IMR-90 (cell line): ENCODE measurements around the gene TENT4B. TPM values are rescaled to one million over a fixed set of nuclear protein-coding genes. Genes with fewer than 3 reads are reported as not detected.

Experiments used
- ATAC-seq: fragments of 200-7000 bp; cut with Tn5 transposase; 2 replicates; pipeline ENCODE4 v1.9.1; 2020; ENCODE audit warnings: low read depth, mild to moderate bottlenecking, moderate library complexity
- BruUV-seq: library from RNA; stranded (reverse); fragments of 400-500 nt; replicated peaks from 2 replicates; lab custom pipeline; 2021; lab: Mats Ljungman, UMichigan
- CTCF ChIA-PET: fragments of 300-600 bp; formaldehyde crosslinking; extraction: SDS; loops from one replicate; lab custom pipeline; 2021; ENCODE audit warnings: antibody characterized with exemption; lab: Yijun Ruan, JAX
- POLR2A ChIA-PET: fragments of 300-600 bp; sonication (Branson Sonifier 250); formaldehyde crosslinking; loops from one replicate; lab custom pipeline; 2022; ENCODE audit warnings: antibody characterized with exemption; ENCODE audit not compliant: unreplicated experiment; lab: Charles Lee
- DNase-seq: peaks from one replicate; pipeline ENCODE4 v3.0.0; 2013
- H2AFZ ChIP-seq: replicated peaks from 2 replicates; pipeline ENCODE3; 2013; ENCODE audit warnings: low read length, mild to moderate bottlenecking; ENCODE audit not compliant: poor library complexity
- H2AK5ac ChIP-seq: 2 replicates; pipeline ENCODE4 v1.6.1; 2013; ENCODE audit warnings: low read depth, low read length, inconsistent platforms
- H2AK9ac ChIP-seq: replicated peaks from 2 replicates; pipeline ENCODE3; 2013; ENCODE audit warnings: mild to moderate bottlenecking, low read depth, low read length, moderate library complexity; ENCODE audit not compliant: poor library complexity
- H2BK120ac ChIP-seq: 2 replicates; pipeline ENCODE4 v1.6.1; 2013; ENCODE audit warnings: low read depth, low read length, inconsistent platforms
- H2BK15ac ChIP-seq: 3 replicates; pipeline ENCODE4 v1.6.1; 2013; ENCODE audit warnings: low read depth, low read length, inconsistent platforms
- H2BK20ac ChIP-seq: 2 replicates; pipeline ENCODE4 v1.6.1; 2013; ENCODE audit warnings: low read depth, mild to moderate bottlenecking, inconsistent platforms, low read length, moderate library complexity
- H2BK5ac ChIP-seq: 2 replicates; pipeline ENCODE4 v1.6.1; 2013; ENCODE audit warnings: mild to moderate bottlenecking, low read depth, low read length, inconsistent platforms; ENCODE audit not compliant: poor library complexity, severe bottlenecking
- H3K14ac ChIP-seq: replicated peaks from 2 replicates; pipeline ENCODE4 v1.6.1; 2013; ENCODE audit warnings: low read depth, low read length, inconsistent platforms
- H3K18ac ChIP-seq: 2 replicates; pipeline ENCODE4 v1.6.1; 2013; ENCODE audit warnings: low read depth, low read length, control low read depth
- H3K23ac ChIP-seq: 2 replicates; pipeline ENCODE4 v1.6.1; 2013; ENCODE audit warnings: low read depth, low read length, inconsistent platforms
- H3K27ac ChIP-seq: 2 replicates; pipeline ENCODE4 v1.5.1; 2013; ENCODE audit warnings: mild to moderate bottlenecking, control low read depth, low read length; ENCODE audit not compliant: insufficient read depth
- H3K27me3 ChIP-seq: 2 replicates; pipeline ENCODE4 v1.6.1; 2013; ENCODE audit warnings: low read length; ENCODE audit not compliant: control insufficient read depth, insufficient read depth
- H3K36me3 ChIP-seq: 2 replicates; pipeline ENCODE4 v1.6.1; 2013; ENCODE audit warnings: low read length, mixed read lengths; ENCODE audit not compliant: control insufficient read depth, insufficient read depth
- H3K4ac ChIP-seq: 2 replicates; pipeline ENCODE4 v1.6.1; 2013; ENCODE audit warnings: low read depth, low read length, inconsistent platforms
- H3K4me1 ChIP-seq: 2 replicates; pipeline ENCODE4 v1.6.1; 2013; ENCODE audit warnings: low read length, mixed read lengths; ENCODE audit not compliant: control insufficient read depth, insufficient read depth
- H3K4me2 ChIP-seq: 2 replicates; pipeline ENCODE4 v1.6.1; 2013; ENCODE audit warnings: low read depth, mild to moderate bottlenecking, control low read depth, low read length, moderate library complexity
- H3K4me3 ChIP-seq: 2 replicates; pipeline ENCODE4 v1.5.1; 2013; ENCODE audit warnings: low read depth, mild to moderate bottlenecking, control low read depth, low read length, moderate library complexity; ENCODE audit not compliant: insufficient read depth
- H3K56ac ChIP-seq: 2 replicates; pipeline ENCODE4 v1.6.1; 2013; ENCODE audit warnings: low read length, inconsistent platforms; ENCODE audit not compliant: insufficient read depth; ENCODE audit errors: extremely low read depth
- H3K79me1 ChIP-seq, 2 experiments: 2 replicates each; pipeline ENCODE4 v1.6.1; 2013; ENCODE audit warnings: low read length in 2 of 2, inconsistent platforms in 1 of 2, low read depth in 1 of 2
- H3K9ac ChIP-seq: 2 replicates; pipeline ENCODE4 v1.6.1; 2013; ENCODE audit warnings: low read depth, low read length, control low read depth
- H3K9me1 ChIP-seq: 2 replicates; pipeline ENCODE4 v1.6.1; 2013; ENCODE audit warnings: low read length, inconsistent platforms; ENCODE audit not compliant: insufficient read depth
- H3K9me3 ChIP-seq: 2 replicates; pipeline ENCODE4 v1.6.1; 2013; ENCODE audit warnings: low read length; ENCODE audit not compliant: control insufficient read depth, insufficient read depth
- H4K20me1 ChIP-seq: 2 replicates; pipeline ENCODE4 v1.6.1; 2013; ENCODE audit warnings: low read length, inconsistent platforms; ENCODE audit not compliant: insufficient read depth
- H4K5ac ChIP-seq: 2 replicates; pipeline ENCODE4 v1.6.1; 2013; ENCODE audit warnings: mild to moderate bottlenecking, low read depth, low read length, control low read depth
- H4K8ac ChIP-seq, 2 experiments: 2 replicates each; pipeline ENCODE4 v1.6.1; 2013; ENCODE audit warnings: low read depth in 2 of 2, low read length in 2 of 2, control low read depth in 1 of 2, inconsistent platforms in 1 of 2
- H4K91ac ChIP-seq: 2 replicates; pipeline ENCODE4 v1.6.1; 2013; ENCODE audit warnings: low read depth, low read length, inconsistent platforms; ENCODE audit not compliant: insufficient read depth
- BHLHE40 ChIP-seq: fragments of 150-350 bp; IDR thresholded peaks from 2 replicates; pipeline ENCODE4 v1.6.1; 2016; ENCODE audit warnings: mild to moderate bottlenecking, low read depth, low read length
- CEBPB ChIP-seq: IDR thresholded peaks from 2 replicates; pipeline ENCODE4 v1.6.1; 2012; ENCODE audit warnings: low read depth, low read length, improper control_type of control experiment
- CHD1 ChIP-seq: IDR thresholded peaks from 2 replicates; pipeline ENCODE4 v1.6.1; 2012; ENCODE audit warnings: low read depth, low read length, improper control_type of control experiment
- CTCF ChIP-seq: conservative IDR thresholded peaks from 2 replicates; pipeline ENCODE4 v1.5.1; 2012; ENCODE audit warnings: mild to moderate bottlenecking, low read depth, low read length, improper control_type of control experiment
- FOS ChIP-seq: fragments of 150-350 bp; IDR thresholded peaks from 2 replicates; pipeline ENCODE4 v1.6.1; 2016; ENCODE audit warnings: low read depth, low read length
- MAFK ChIP-seq: IDR thresholded peaks from 2 replicates; pipeline ENCODE4 v1.6.1; 2012; ENCODE audit warnings: low read depth, low read length, improper control_type of control experiment
- MAZ ChIP-seq: IDR thresholded peaks from 2 replicates; pipeline ENCODE4 v1.6.1; 2012; ENCODE audit warnings: low read depth, mild to moderate bottlenecking, low read length, improper control_type of control experiment, moderate library complexity, borderline replicate concordance
- MXI1 ChIP-seq: IDR thresholded peaks from 2 replicates; pipeline ENCODE4 v1.6.1; 2012; ENCODE audit warnings: low read depth, mild to moderate bottlenecking, low read length, moderate library complexity, borderline replicate concordance
- NFE2L2 ChIP-seq: fragments of 150-350 bp; IDR thresholded peaks from 2 replicates; pipeline ENCODE4 v1.6.1; 2016; ENCODE audit warnings: low read depth, mild to moderate bottlenecking, low read length
- POLR2A ChIP-seq: IDR thresholded peaks from 2 replicates; pipeline ENCODE4 v1.6.1; 2012; ENCODE audit warnings: mild to moderate bottlenecking, low read depth, low read length
- RAD21 ChIP-seq: IDR thresholded peaks from 2 replicates; pipeline ENCODE4 v1.6.1; 2012; ENCODE audit warnings: low read length, improper control_type of control experiment
- RCOR1 ChIP-seq: IDR thresholded peaks from 2 replicates; pipeline ENCODE4 v1.6.1; 2012; ENCODE audit warnings: mild to moderate bottlenecking, low read length, improper control_type of control experiment; ENCODE audit not compliant: insufficient replicate concordance
- RFX5 ChIP-seq: IDR thresholded peaks from 2 replicates; pipeline ENCODE4 v1.8.0; 2012; ENCODE audit warnings: low read depth, mild to moderate bottlenecking, low read length, moderate library complexity
- SMC3 ChIP-seq: fragments of 150-350 bp; IDR thresholded peaks from 2 replicates; pipeline ENCODE4 v1.6.1; 2016; ENCODE audit warnings: low read depth, mild to moderate bottlenecking, antibody characterized with exemption, low read length, moderate library complexity
- USF2 ChIP-seq: fragments of 150-350 bp; IDR thresholded peaks from 2 replicates; pipeline ENCODE4 v1.6.1; 2017; ENCODE audit warnings: mild to moderate bottlenecking, antibody characterized with exemption, low read length, low read depth
- dilution Hi-C: fragments of 300-500 bp; cut with HindIII; formaldehyde crosslinking; loops from one replicate; pipeline ENCODE4 v1.14.3; 2018; ENCODE audit warnings: low sequenced_read_pairs; ENCODE audit not compliant: unreplicated experiment
- in situ Hi-C: fragments of 300-500 bp; cut with MboI; formaldehyde crosslinking; loops from 3 replicates; pipeline ENCODE4 v1.14.3; 2019; ENCODE audit warnings: low sequenced_read_pairs, inconsistent platforms, mixed read lengths
- intact Hi-C: fragments of 100-400 bp; cut with micrococcal nuclease; formaldehyde crosslinking; loops from 2 replicates; pipeline ENCODE4 v1.10.0; 2022
- polyA plus RNA-seq, 3 experiments: library from polyadenylated mRNA; depleted of rRNA; stranded (reverse); fragments of >200 nt; gene quantifications; 2 replicates each; pipeline ENCODE4 v1.2.3, GENCODE V29; 2012; ENCODE audit warnings: low replicate concordance in 1 of 3
- total RNA-seq: library from RNA; depleted of rRNA; stranded (reverse); fragments of >200 nt; gene quantifications from 2 replicates; pipeline ENCODE4 v1.2.3, GENCODE V29; 2012
- TF ChIP-seq, protein P1 (sequence below): fragments of 150-350 bp; IDR thresholded peaks from 2 replicates; pipeline ENCODE4 v1.6.1; 2016; ENCODE audit warnings: low read depth, mild to moderate bottlenecking, low read length, moderate library complexity, borderline replicate concordance

TENT4B gene
- total and polyA plus RNA-seq, 2 of the 4 experiments (the other 2 are of a cell fraction): 4.1 to 7.0 TPM

DNA sequence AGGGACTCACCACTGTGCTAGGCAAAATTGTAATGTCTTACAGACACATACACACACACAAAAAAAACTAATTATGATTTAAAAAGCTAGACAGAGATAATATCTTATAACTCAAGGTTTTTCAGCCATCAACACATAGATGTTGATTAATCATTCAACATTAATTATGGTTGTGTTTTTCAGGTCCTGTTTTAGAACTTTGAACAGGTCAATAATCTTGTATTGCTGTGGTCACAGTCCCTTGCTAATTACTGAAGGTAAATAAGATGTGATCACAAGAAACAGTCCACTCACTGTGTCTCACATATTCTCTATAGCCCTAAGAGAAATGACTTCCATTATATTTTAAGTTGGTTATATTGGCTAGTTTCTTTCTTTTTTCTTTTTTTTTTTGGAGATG is 32.4 kb upstream of the TENT4B start:
- H3K4me3 ChIP-seq: no peak overlapping the region
- TF ChIP-seq RFX5: no peak
- TF ChIP-seq MXI1: no peak
- TF ChIP-seq, protein P1, sequence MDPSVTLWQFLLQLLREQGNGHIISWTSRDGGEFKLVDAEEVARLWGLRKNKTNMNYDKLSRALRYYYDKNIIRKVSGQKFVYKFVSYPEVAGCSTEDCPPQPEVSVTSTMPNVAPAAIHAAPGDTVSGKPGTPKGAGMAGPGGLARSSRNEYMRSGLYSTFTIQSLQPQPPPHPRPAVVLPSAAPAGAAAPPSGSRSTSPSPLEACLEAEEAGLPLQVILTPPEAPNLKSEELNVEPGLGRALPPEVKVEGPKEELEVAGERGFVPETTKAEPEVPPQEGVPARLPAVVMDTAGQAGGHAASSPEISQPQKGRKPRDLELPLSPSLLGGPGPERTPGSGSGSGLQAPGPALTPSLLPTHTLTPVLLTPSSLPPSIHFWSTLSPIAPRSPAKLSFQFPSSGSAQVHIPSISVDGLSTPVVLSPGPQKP: no peak
- no peak for TF ChIP-seq MAFK
- TF ChIP-seq CTCF: no peak
- TF ChIP-seq BHLHE40: no peak
- TF ChIP-seq RCOR1: no peak
- no peak for TF ChIP-seq MAZ
- TF ChIP-seq SMC3: no peak
- no peak for TF ChIP-seq POLR2A
- no peak for TF ChIP-seq FOS
- TF ChIP-seq CEBPB: no peak
- no peak for TF ChIP-seq CHD1
- no peak for TF ChIP-seq NFE2L2
- no peak for TF ChIP-seq RAD21
- no peak for TF ChIP-seq USF2
- H3K9ac ChIP-seq: no peak overlapping the region
- H3K4me1 ChIP-seq: no peaks in the 10 kb centered on the region
- dilution Hi-C loops (no loop called here), intact Hi-C loops (no loop called here), in situ Hi-C loops (loop anchor here (10.0 kb wide), 1 partner anchor 64 kb away; no protein-coding TSS in a partner anchor)
- H3K27me3 ChIP-seq: peaks cover 3% of the 10 kb centered on the region
- H4K8ac ChIP-seq: no peak overlapping the region
- no peak overlapping the region for H3K4me2 ChIP-seq
- POLR2A ChIA-PET: no interaction called here
- no peak overlapping the region for H3K56ac ChIP-seq
- no peak overlapping the region for H3K27ac ChIP-seq
- H4K20me1 ChIP-seq: no peaks in the 10 kb centered on the region
- H2AFZ ChIP-seq: no peak overlapping the region
- H2BK15ac ChIP-seq: no peak overlapping the region
- no peak overlapping the region for H2BK120ac ChIP-seq
- no peak overlapping the region for H4K91ac ChIP-seq
- H2BK20ac ChIP-seq: no peak overlapping the region
- H3K9me1 ChIP-seq: no peaks in the 10 kb centered on the region
- no TSS peak for BruUV-seq
- no peak overlapping the region for H3K4ac ChIP-seq
- H2AK5ac ChIP-seq: no peak overlapping the region
- H3K23ac ChIP-seq: no peak overlapping the region
- H2AK9ac ChIP-seq: no peak overlapping the region
- no peaks in the 10 kb centered on the region for H3K79me1 ChIP-seq
- no peak for ATAC-seq
- DNase-seq: no peak
- no peak overlapping the region for H3K14ac ChIP-seq
- no peaks in the 10 kb centered on the region for H3K9me3 ChIP-seq
- no peak overlapping the region for H2BK5ac ChIP-seq
- CTCF ChIA-PET: no interaction called here
- H3K18ac ChIP-seq: no peak overlapping the region
- no peaks in the 10 kb centered on the region for H3K36me3 ChIP-seq
- no peak overlapping the region for H4K5ac ChIP-seq
